ENCODE results near the gene HNRNPCL1.

DNA sequence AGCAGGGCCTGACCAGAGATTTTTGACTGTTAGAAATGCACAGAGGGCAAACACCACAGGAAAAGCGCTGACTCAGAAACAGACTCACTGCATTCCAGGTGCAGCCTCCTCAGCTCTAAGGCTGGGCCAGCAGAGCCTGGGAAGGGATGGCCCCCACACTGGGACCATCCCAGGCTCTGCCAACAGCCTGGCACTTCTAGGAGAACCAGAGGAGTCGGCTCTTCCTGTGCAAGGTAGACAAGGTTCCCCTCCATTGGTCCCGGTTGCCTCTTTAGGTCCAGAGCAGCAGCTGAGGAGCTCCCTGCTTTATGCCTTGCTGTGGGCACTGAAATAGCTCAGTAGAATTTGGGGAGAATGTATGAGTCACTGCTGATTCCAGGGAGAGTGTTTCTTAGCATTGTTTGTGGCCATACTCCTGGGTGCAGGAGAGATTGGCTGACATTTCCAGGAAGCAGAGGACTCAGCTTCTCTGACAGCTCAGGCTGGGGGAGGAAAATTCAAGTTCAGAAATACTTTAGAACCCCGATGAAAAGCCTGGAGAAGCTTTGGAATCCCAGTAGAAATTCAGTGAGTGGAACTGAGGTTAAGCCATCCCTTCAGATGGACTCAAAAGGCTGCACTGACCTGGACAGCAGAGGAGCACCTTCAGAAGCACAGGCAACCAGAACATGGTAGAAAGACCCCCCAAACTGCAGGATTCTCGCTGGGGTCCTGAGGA lies 37.7 kb downstream of the HNRNPCL1 start:
- TF ChIP-seq, protein P1, sequence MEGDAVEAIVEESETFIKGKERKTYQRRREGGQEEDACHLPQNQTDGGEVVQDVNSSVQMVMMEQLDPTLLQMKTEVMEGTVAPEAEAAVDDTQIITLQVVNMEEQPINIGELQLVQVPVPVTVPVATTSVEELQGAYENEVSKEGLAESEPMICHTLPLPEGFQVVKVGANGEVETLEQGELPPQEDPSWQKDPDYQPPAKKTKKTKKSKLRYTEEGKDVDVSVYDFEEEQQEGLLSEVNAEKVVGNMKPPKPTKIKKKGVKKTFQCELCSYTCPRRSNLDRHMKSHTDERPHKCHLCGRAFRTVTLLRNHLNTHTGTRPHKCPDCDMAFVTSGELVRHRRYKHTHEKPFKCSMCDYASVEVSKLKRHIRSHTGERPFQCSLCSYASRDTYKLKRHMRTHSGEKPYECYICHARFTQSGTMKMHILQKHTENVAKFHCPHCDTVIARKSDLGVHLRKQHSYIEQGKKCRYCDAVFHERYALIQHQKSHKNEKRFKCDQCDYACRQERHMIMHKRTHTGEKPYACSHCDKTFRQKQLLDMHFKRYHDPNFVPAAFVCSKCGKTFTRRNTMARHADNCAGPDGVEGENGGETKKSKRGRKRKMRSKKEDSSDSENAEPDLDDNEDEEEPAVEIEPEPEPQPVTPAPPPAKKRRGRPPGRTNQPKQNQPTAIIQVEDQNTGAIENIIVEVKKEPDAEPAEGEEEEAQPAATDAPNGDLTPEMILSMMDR (IDR thresholded peaks at IDR 0.05; ENCODE audit: low read length) = no peak
- TF ChIP-seq EZH2 (IDR thresholded peaks at IDR 0.05; ENCODE audit: borderline replicate concordance, low read length) = no peak
